ENCODE data around the gene SREBF2.

The SREBF2 gene

DNA sequence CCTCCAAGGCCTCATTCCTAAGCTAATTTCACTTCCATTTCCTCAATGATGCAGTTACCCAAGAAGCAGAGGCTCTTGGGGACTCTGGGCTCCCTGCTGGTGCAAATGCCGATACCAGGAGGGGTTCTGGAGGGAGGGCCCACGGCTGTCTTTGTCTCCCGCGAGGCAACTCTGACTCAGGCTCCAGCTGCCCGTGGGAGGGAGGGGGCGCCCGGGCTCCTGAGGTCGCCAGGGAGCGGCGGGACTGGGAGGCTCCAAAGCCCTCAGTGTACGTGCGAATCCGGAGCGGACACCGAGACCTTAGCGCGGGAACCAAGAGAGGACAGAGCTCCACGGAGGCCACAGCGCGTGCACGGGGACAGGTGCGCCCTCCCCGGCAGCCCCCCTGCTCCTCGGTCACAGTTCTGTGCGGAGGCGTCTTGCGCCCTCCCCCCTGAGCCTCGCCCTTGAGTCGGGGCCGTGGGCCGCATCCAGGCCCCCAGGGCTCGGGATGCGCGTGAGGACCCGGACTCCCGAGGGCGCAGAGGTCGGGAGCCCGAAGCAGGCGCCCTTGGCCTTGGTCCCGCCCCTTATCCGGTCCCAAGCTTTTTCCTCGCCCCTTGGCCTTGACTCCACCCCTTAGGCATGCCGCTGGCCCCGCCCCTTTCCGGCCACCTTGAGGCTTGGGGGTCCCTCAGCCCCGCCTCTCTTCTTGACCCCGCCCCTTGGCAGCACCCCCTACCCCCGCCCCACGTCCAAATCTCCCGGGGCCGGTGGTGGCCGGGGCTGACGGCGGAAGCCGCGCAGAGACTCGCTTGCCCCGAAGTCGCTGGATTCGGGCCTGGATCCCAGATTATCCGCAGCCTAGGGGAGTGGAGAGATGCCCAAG is 86.7 kb downstream of the SREBF2 start:
- no peak for DNase-seq (ENCODE audit: low read depth in 1 of 2, low spot score in 1 of 2)

DNA sequence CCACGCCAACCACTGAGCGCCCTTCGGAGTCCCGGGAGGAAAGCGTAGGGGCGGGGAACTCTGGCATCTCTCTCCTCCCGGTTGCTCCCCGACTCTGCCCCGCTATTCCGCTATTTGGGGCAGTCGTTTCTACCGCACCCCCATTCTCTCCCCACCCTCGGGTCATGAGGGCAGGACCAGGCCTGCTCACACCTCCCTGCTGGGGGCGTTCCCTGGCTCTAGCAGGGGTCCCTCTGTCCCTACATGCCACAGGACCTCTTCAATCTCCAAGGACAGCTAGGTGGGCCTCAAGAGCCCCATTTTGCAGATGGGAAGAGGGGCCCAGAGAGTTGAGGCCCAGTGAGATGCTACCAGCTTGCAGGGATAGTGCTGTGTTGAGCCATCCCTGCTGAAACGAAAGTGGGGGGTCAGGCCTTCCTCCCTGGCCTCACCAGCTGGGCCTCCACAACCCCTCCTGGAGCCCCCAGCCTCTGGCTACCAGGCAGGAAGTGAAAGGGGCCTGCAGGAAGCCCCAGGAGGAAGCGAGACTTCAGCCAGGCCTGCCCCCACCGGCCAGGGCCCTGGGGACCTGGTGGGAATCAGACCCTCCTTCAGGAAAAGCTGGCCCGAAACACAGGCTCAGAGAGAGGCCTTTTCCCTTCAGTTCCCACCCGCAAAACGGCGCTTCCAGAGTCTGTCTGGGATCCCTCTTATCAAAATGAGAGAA is 87.5 kb downstream of the SREBF2 start:
- no peak for DNase-seq (ENCODE audit: low read depth in 1 of 2, low spot score in 1 of 2)

DNA sequence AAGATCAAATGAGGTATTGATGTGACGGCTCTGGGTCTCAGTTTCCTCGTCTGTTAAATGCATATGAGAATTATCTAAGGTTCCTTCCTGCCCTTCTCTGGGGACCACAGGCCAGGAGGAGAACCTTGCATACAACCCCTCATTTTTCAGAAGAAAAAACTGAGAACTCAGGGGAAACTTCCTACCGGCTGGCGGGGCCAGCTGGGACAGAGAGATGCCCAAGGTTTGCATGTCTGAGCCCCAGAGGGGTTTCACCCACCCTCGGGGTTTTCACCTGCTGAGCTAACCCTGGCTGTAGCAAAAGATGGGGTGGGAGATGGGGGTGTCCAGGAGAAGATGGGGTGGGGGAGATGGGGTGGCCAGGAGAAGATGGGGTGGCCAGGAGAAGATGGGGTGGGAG is 89.4 kb downstream of the SREBF2 start:
- DNase-seq (ENCODE audit: low read depth in 1 of 2, low spot score in 1 of 2): no peak

DNA sequence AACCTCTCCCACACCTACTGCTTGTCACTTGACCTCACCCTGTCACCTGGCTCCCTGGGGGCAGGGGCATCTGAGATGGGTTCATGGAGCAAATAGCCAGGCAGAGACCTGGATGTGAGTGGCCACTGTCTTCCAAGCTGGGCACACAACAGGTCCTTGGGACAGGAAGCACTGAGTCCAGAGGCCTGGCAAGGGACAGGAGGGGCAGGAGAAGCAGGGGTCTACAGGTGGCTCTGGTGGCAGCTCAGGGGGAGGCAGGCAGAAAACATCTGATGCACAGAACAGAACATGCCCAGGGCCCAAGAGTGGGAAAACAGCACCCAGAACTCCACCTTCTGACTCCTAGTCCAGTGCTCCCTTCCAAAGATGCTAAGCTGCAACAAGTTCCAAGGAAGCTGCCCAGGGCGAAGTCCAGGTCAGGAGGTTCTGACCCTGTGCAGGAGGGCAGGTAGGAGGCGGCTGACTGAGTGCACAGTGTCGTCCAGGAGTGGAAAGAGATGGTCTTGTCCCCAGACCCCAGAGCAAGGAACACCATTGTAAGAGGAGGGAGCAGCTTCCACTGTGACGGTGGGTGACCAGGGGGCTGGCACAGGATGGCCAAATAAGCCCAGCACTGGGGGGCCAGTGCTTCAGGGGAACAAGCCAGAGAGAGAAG is 90.2 kb downstream of the SREBF2 start:
- no peak for DNase-seq (ENCODE audit: low read depth in 1 of 2, low spot score in 1 of 2)

DNA sequence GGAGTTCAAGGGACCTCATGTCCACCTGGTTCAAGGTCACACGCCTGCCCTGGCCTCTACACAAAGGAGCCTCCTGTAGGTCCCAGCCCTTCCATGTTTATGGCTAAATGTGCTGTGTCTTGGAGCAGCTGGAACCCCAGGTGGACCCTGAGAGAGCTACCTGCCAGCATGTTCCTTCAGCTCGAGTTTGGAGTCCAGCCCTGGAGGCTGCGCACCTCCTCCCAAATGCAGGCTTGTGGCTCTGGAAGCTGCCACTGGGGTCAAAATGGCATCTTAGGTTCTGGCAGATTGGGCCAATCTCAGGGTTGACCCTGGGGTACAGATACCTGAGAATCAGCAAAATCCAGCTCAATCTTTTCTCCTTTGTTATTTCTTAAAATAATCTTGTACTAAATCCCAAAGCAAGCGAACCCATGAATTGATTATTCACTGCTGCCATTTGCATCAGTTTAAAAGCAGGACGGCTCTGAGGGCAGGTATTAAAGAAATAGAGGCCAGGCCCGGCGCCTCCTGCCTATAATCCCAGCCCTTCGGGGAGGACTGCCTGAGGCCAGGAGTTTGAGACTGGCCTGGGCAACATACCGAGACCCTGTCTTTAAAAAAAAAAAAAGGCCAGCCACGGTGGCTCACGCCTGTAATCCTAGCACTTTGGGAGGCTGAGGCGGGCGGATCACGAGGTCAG is 90.8 kb downstream of the SREBF2 start:
- no peak for DNase-seq (ENCODE audit: low read depth in 1 of 2, low spot score in 1 of 2)

DNA sequence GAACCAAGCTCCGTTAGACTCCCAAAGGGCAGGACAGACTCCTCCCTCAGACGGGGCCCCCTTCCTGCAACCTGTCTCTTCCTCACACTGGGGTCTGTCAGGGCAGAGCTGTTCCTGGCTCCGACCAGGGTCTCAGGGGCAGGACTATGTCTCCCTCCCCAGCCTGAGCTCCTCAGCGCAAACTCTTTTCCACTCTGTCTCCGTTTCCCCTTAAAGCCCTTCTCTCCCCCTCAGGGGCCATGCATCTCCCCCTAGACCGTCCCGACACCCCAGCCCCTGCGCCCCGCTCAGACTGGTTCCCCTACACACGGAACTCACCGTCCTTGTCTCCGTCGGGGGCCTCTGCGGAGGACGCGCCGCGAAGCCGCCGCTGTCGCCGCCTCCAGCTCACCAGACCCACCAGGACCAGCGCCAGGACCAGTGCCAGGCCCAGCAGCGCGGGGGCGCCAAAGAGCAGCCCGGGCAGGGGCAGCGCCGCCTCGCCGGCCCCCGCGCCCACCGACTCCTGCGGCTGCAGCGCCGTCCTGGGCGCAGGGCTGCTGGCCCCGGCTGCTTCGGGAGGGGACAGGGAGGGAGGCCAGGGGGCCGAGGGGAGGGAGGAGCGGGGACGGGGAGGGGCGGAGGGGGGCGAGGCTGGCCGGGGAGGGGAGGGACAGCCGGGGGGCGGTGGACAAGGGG is 93.0 kb downstream of the SREBF2 start:
- DNase-seq (ENCODE audit: low read depth in 1 of 2, low spot score in 1 of 2): peak; percentile 51 to 67

DNA sequence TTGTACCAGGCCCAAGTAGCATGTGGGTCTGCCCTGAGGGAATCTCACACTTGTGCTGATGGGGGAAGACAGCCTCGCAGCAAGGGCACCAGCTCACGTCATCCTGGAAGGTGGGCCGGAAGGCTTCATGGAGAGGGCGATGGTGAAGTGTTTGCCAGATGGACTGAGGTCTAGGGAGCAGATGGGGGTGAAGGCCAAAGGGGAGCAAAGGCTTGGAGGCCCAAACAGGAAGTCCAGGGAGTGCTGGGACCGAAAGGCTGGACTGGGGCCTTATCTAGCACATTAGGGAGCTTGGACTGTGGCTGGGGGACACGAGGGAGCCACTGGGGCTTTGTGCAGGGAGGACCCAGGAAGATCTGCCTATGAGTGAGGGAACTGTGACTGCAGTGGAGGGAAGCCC is 94.9 kb downstream of the SREBF2 start:
- DNase-seq (ENCODE audit: low read depth in 1 of 2, low spot score in 1 of 2): no peak

DNA sequence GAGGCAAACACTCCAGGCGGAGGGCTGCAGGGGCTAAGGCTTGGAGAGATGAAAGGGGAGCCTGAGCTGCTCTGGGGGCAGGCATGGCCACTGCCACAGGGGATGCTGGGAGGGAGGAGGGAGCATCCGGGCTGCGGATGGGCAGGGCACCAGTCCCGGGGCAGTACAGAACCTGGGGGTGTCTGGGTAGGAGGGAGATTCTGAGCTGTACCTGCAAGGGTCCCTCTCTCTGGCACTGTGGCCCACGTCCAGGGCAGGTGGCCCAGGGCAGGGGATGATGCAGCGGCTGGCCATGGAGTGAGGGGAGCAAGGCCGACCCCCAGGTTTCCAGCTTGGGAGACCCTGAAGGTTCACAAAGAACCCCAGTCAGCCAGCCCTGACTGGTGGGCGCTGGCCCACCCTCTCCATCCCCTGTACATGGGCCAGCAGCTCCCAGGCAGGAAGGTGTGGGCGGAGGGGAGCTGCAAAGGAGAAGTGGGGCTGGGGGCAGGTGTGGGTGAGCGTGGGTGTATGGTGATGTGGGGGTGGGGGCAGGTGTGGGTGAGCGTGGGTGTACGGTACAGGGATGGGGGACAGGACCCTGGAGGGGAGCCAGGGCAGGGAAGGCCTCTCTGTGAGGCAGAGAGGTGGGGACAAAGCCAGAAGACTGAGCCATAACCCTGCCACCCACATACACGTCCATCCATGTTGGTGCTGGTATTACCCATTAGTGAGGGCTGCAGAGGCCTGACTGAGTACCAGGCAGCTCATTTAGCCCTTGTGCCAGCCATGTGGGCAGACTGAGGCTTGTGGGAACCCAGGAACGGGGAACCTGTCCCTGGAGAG is 95.9 kb downstream of the SREBF2 start:
- DNase-seq (ENCODE audit: low read depth in 1 of 2, low spot score in 1 of 2): no peak

DNA sequence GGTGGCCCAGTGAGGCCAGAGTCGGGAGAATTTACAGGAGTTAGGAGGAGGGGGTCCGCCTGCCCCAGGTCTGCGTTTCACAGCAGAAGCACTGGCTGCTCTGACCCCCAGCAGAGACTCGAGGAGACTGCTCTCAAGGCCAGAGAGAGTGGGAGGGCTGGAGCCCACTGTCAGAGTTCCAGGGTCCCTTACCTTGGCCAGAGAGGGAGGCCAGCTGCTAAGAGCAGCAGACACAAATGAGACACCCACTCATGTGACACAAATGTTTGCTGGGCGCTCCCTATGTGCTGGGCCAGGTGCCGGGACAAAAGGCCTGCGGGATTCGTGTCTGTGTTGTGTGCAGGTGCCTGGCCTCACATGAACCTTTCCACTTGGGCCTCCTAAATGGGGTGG is 96.5 kb downstream of the SREBF2 start:
- no peak for DNase-seq (ENCODE audit: low read depth in 1 of 2, low spot score in 1 of 2)

DNA sequence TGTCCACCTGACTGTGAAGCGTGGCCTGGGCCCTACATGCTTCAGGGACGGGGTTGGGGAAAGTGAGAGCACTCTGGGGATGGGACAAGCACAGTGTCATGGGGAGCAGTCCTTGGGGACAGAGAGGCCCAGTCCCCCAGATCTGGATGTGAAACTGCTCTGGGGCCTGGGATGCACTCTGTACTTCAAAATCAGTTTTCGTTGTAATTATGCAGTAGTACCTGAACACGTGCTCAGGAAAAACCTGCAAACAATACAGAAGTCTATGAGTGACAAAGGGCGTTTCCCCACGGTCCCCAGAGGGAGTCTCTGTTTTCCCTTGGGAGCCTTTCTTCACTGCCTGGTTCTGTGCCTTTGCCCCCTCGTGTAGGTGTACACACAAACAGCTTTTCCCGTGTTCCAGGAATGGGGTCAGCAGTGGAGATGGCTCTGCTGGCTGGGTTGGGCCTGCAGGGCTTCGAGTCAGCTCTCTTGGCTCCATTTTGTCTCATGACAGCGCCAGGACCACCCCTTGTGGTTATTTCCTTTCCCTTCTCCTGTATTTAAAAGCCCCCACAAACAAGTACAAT is 98.9 kb downstream of the SREBF2 start:
- DNase-seq (ENCODE audit: low read depth in 1 of 2, low spot score in 1 of 2): no peak

DNA sequence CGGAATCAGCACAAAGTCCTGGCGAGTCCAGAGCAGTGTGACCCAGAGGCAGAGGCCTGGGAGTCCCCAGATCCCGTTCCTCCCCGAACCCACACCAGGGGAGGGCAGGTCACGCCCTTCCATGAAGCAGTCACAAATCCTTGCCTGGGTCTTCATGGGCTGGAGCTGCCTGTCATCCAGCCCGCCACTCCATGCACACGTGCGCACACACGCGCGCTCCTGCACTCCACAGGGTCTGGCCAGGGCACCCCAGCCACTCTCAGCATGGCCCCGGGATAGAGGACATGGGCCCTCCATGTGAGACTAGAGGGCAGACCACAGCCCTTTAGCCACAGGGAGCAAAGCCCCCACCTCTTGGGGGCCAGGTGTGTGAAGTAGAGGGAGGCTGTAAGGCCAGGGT is 99.4 kb downstream of the SREBF2 start:
- DNase-seq (ENCODE audit: low read depth in 1 of 2, low spot score in 1 of 2): no peak

DNA sequence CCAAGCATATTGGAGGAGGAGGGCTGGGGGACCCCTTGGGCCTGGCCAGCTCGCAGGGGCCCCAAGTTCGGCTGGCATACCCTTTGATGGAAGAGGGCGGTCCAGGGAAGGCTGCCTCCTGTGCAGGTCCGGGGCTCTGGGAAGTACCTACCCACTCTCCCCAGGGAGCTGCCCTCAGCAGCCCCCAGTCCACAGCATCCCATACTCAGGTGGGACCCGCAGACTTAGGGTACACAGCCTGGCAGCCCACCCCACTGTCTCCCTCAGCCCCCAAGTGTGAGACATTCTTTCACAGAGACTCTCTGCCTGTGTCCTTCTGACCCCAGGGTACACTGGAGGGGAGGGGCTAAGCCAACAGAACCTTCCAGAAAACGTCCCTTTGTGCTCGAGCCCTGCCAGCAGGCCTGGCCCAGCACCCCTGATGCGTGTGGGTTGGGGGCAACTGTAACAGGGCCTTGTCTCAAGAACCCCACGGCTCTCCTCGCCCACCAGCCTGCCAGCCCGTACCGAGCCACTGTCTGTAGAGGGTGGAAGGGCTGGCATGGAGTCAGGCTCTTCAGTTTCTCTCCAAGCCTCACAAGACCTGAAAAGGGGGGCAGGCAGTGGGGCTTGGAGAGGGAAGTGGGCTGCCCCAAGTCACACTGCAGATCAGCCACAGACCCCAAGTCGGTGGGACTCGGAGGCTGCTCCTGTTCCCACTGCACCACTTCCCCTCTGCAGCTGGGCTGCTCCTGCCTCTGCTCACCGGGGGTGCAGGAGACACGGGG is 100.7 kb downstream of the SREBF2 start:
- no peak for DNase-seq (ENCODE audit: low read depth in 1 of 2, low spot score in 1 of 2)

DNA sequence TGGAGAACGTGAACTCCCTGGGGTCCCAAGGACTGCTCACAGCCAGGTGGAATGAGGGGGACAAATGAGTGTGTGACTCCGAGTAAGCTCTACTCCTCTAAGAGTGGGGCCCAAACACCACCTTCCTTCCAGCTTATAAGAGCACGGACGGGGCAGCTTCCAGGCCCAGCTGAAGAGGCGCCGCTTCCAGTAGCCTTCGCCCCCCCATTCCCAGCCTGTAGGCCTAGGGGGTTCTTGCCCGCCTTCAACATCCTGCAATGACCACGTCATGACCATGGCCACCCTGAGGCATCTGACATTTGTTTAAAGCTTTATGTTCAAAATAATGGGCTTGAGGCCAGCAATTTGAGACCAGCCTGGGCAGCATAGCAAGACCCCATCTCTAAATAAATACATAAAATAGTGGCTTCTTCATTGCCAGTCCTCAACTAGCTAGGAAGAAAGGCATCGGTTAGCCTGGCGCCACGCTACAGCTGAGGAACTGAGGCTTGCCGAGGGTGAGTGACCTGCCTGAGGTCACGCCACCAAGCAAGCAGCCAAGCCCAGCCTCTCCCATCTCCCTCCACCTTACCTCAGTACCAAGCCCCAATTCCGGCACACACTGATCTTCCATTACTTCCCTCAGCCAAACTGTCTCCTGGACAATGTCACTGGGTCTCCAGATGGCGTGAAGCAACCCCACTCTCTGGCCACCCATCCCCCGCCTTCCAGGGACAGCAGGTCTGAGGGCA is 101.5 kb downstream of the SREBF2 start:
- no peak for DNase-seq (ENCODE audit: low read depth in 1 of 2, low spot score in 1 of 2)

DNA sequence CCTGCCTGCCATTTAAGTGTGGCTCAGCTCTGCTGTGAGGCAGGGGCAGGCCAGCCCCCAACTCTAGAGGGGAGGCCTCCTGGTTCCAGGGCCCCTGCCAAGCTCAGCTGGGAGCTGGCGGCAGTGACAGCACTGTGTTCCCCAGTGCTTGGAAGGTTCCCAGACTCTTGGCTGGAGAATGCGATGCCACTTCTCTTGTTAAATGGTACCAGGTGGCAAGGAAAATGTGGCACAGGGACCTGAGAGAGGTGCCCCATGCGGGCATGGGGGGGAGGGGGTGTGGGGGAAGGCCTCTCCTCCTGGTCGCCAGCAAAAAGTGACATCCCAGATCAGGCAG is 102.1 kb downstream of the SREBF2 start:
- DNase-seq (ENCODE audit: low read depth in 1 of 2, low spot score in 1 of 2): no peak

DNA sequence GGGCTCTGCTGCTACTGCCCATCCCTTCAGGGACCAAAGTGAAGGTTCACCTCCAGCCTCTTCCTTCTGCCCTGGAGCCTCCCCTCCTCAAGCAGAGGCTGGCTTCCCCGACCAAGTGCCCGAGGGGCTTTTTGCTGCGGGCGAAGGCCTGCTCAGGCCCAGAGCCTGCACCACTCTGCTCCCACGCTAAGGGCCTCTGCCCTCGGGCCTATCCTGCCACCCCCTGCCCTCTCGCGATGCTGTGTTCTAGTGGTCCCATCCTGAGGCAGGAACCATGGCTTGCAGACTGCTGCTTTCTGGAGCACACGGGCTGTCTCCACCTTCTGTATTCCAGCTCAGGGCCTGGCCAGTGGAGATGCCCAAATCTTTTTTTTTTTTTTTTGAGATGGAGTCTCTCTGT is 102.6 kb downstream of the SREBF2 start:
- no peak for DNase-seq (ENCODE audit: low read depth in 1 of 2, low spot score in 1 of 2)

DNA sequence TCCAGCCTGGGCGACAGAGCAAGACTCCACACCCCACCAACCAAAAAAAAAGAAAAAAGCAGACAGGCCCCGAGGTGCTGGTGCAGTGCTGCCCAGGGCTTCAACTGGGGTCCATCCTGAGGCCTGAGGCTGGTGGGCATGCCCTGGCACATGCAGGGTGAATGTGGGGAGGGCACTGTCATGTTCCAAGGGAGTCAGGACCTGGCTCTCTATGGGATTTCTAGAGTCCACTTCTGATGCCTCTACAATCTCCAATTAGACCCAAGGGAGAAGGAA is 103.9 kb downstream of the SREBF2 start:
- no peak for DNase-seq (ENCODE audit: low read depth in 1 of 2, low spot score in 1 of 2)

DNA sequence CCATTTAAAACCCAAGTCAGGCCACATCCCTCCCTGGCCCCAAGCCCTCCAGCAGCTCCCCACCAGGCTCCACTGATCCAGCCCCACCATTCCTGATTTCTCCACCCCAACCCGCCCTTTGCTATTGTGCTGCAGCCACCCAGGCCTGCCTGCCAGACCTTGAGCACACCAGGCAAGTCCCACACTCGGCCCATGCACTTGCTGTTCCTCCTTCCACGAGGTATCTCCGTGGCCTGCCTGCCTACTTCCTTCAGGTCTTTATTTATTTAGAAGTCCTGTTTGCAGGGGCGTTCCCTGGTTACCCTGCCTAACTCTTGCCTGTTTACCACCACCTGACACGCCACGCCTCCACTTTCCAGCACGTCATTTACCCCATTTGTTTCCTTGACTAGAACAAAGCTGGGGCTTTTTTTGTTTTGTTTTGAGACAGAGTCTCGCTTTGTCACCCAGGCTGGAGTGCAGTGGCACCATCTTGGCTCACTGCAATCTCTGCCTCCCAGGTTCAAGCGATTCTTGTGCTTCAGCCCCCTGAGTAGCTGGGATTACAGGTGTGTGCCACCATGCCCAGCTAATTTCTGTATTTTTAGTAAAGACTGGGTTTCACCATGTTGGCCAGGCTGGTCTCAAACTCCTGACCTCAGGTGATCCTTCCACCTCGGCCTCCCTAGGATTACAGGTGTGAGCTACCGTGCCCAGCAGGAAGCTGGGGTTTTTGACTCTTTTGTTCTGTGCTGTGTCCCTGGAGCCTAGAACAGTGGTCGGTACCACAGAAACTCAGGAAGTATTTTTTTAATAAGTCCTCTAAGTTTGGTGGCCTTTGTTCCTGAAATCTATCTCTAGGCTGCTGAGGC is 107.3 kb downstream of the SREBF2 start:
- DNase-seq (ENCODE audit: low read depth in 1 of 2, low spot score in 1 of 2): peak; percentile 82 to 90

Measured in activated T-helper 1 cell treated with anti-CD3 and anti-CD28 coated beads, Interleukin-2, amount 50 U/mL, for 16 hours (primary cell).